SU-DHL-6 (cell line): Measurements from ENCODE around the gene ZFYVE21.

Experiments
- EZH2phosphoT487 ChIP-seq: fragments of 200-600 bp; sonication (generic), shearing (Covaris generic); conservative IDR thresholded peaks from 2 replicates; pipeline ENCODE4 v1.6.1; 2018; ENCODE audit warnings: mild to moderate bottlenecking, antibody characterized with exemption, low read length, moderate library complexity, mixed read lengths
- TF ChIP-seq, protein P1 (sequence below): fragments of 200-600 bp; sonication (generic); IDR thresholded peaks from one replicate; pipeline ENCODE4 v1.5.1; 2017; ENCODE audit warnings: antibody characterized with exemption, mild to moderate bottlenecking, low read length, moderate library complexity; ENCODE audit not compliant: insufficient read depth, poor library complexity, severe bottlenecking

DNA sequence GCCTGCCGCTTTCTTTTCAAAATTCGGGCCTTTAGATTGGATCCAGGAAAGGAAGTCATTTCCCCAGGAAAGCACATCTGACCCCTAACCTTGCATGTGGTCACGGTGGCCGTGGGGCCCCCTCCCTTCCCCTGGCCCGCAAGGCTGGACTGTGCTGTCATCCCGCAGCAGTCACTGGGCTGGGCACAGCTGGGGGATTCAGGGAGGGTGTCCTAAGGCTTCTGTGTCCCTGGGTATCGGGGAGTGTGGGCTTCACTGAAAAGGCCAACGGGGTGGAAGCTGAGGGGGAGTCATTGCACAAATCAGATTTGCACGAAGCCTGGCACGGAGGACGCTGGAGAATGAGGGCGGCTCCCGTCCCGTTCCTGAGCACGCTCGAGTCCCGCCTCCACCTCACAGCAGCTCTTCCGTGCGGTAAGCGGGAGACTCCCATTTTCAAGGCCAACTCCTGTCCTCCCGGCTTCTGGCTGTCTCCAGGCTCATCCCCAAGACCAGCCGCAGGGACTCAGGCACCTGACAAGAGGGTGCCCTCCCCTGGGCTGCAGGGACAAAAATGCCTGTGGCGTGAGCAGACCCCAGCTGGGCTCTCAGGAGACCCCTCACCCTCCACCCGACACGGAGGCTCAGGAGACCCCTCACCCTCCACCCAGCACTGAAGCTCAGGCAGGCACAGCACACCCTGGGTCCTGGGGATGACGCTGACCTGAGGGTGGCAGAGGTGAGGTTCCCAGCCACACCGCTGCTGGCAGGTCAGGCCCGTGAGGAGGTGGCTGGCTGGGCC lies 9.9 kb upstream of the ZFYVE21 start:
- TF ChIP-seq, protein P1, sequence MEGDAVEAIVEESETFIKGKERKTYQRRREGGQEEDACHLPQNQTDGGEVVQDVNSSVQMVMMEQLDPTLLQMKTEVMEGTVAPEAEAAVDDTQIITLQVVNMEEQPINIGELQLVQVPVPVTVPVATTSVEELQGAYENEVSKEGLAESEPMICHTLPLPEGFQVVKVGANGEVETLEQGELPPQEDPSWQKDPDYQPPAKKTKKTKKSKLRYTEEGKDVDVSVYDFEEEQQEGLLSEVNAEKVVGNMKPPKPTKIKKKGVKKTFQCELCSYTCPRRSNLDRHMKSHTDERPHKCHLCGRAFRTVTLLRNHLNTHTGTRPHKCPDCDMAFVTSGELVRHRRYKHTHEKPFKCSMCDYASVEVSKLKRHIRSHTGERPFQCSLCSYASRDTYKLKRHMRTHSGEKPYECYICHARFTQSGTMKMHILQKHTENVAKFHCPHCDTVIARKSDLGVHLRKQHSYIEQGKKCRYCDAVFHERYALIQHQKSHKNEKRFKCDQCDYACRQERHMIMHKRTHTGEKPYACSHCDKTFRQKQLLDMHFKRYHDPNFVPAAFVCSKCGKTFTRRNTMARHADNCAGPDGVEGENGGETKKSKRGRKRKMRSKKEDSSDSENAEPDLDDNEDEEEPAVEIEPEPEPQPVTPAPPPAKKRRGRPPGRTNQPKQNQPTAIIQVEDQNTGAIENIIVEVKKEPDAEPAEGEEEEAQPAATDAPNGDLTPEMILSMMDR, result no peak
- no peak for TF ChIP-seq EZH2phosphoT487
